Sigmoid colon (tissue), 7 donors: ENCODE measurements around the gene ATRX. TPM values are rescaled to one million over a fixed set of nuclear protein-coding genes. Genes with fewer than 3 reads are reported as not detected.

ENCODE experiments used
- DNase-seq: peaks from one replicate; pipeline ENCODE4 v3.0.0-alpha.2; 2019
- H3K27ac ChIP-seq, 4 donors: fragments of 200-600 bp; sonication (generic); one replicate each; pipeline ENCODE4 v1.5.1; 2016 to 2019; ENCODE audit warnings: mild to moderate bottlenecking in 1 of 4
- H3K27me3 ChIP-seq, 3 donors: fragments of 200-600 bp; sonication (generic); one replicate each; pipeline ENCODE4 v1.5.1; 2019; ENCODE audit warnings: mild to moderate bottlenecking in 1 of 3
- H3K36me3 ChIP-seq, 4 donors: fragments of 200-600 bp; sonication (generic); one replicate each; pipeline ENCODE4 v1.5.1; 2016 to 2019
- H3K4me1 ChIP-seq, 4 donors: fragments of 200-600 bp; sonication (generic); one replicate each; pipeline ENCODE4 v1.5.1; 2017 to 2019
- H3K4me3 ChIP-seq, 4 donors: fragments of 200-600 bp; sonication (generic); one replicate each; pipeline ENCODE4 v1.5.1; 2017 to 2019; ENCODE audit warnings: mild to moderate bottlenecking in 2 of 4, moderate library complexity in 1 of 4
- H3K9me3 ChIP-seq, 4 donors: fragments of 200-600 bp in 3 of 4; sonication (generic) in 3 of 4; one replicate each; pipeline versions ENCODE4 v1.5.1 to v1.6.1; 2013 to 2019
- CTCF ChIP-seq, 4 experiments: fragments of 450-650 bp in 3 of 4; fragments of 200-600 bp in 1 of 4; IDR thresholded peaks; one replicate each; pipeline ENCODE4 v1.5.1; 2016 to 2019; ENCODE audit warnings: antibody characterized with exemption in 4 of 4, mild to moderate bottlenecking in 3 of 4, moderate library complexity in 2 of 4
- EP300 ChIP-seq, 4 donors: sonication (generic); formaldehyde crosslinking; IDR thresholded peaks; one replicate each; pipeline ENCODE4 v1.6.1; 2017; ENCODE audit warnings: antibody characterized with exemption in 4 of 4
- POLR2A ChIP-seq, 2 donors: fragments of 450-650 bp; IDR thresholded peaks; one replicate each; pipeline ENCODE4 v1.6.1; 2016; ENCODE audit warnings: antibody characterized with exemption in 2 of 2, mild to moderate bottlenecking in 2 of 2, moderate library complexity in 2 of 2
- POLR2AphosphoS5 ChIP-seq, 4 donors: sonication (generic); formaldehyde crosslinking; IDR thresholded peaks; one replicate each; pipeline ENCODE4 v1.6.1; 2017; ENCODE audit warnings: antibody characterized with exemption in 4 of 4
- WGBS, 2 donors: extraction: QIAGEN DNeasy Blood & Tissue Kit; methylation state at CpG; one replicate each; pipeline ENCODE4 v1.1.7; 2013; 5-methylcytosine and 5-hydroxymethylcytosine counted together
- intact Hi-C: fragments of 100-400 bp; cut with DNase I; formaldehyde crosslinking; loops from one replicate; pipeline ENCODE4 v1.15.1; 2023
- polyA plus RNA-seq, 3 donors: library from polyadenylated mRNA; stranded (reverse); fragments of 200-250 nt; gene quantifications; one replicate each; pipeline ENCODE4 v1.2.3, GENCODE V29; 2013
- total RNA-seq, 4 donors: library from RNA; depleted of rRNA; stranded (reverse); fragments of >200 nt; gene quantifications; one replicate each; pipeline ENCODE4 v1.1.0, GENCODE V29; 2016
- donor health status: healthy with polysubstance abuse.
- donor health status: Bipolar disorder and iron deficiency.
- donor health status: healthy.

The ATRX gene
- total and polyA plus RNA-seq, 7 donors: 4.6 to 142 (median 102) TPM

GRCh38 chrX:77528034-77528433 is 258.0 kb downstream of the ATRX start:
- Histone ChIP-seq H3K36me3 (no peaks in the 10 kb centered on the region), H3K27me3 (no peaks in the 10 kb centered on the region), H3K4me1 (peaks cover 0 to 14% (median 0%) of the 10 kb centered on the region in 4 donors), H3K9me3 (no peaks in the 10 kb centered on the region), H3K27ac (peak overlapping the region in 1 of 4 donors; percentile 42), H3K4me3 (no peak overlapping the region)
- TF ChIP-seq EP300 (IDR thresholded peaks at IDR 0.05): no peak
- TF ChIP-seq CTCF (IDR thresholded peaks at IDR 0.05): no peak
- TF ChIP-seq POLR2AphosphoS5 (IDR thresholded peaks at IDR 0.05): no peak
- TF ChIP-seq POLR2A (IDR thresholded peaks at IDR 0.05): no peak
- DNase-seq: no peak
- intact Hi-C loops: no loop called here
- WGBS, 2 donors: 85 to 89% methylated on average over 7 of the region's 7 CpGs

GRCh38 chrX:77527233-77528001 is 258.6 kb downstream of the ATRX start:
- H3K9me3 ChIP-seq: no peaks in the 10 kb centered on the region
- DNase-seq: peak; percentile 71
- no peak overlapping the region for H3K4me3 ChIP-seq
- WGBS, 2 donors: 77 to 86% methylated on average over 18 of the region's 18 CpGs
- H3K4me1 ChIP-seq: peaks cover 0 to 14% (median 0%) of the 10 kb centered on the region in 4 donors
- intact Hi-C loops: no loop called here
- H3K27ac ChIP-seq: peak overlapping the region in 1 of 4 donors; percentile 42
- H3K27me3 ChIP-seq: no peaks in the 10 kb centered on the region
- no peaks in the 10 kb centered on the region for H3K36me3 ChIP-seq
- TF ChIP-seq CTCF (IDR thresholded peaks at IDR 0.05) (no peak), EP300 (IDR thresholded peaks at IDR 0.05) (no peak), POLR2A (IDR thresholded peaks at IDR 0.05) (no peak)

GRCh38 chrX:77519765-77520164 is 266.3 kb downstream of the ATRX start:
- Histone ChIP-seq H3K27ac (no peak overlapping the region), H3K36me3 (peaks cover 0 to 19% (median 0%) of the 10 kb centered on the region in 4 donors), H3K4me3 (no peak overlapping the region), H3K27me3 (no peaks in the 10 kb centered on the region), H3K4me1 (no peaks in the 10 kb centered on the region), H3K9me3 (no peaks in the 10 kb centered on the region)
- intact Hi-C loops: no loop called here
- DNase-seq: no peak
- WGBS, 2 donors: 92 to 98% methylated on average over 1 of the region's 1 CpG
- TF ChIP-seq POLR2AphosphoS5 (IDR thresholded peaks at IDR 0.05) (no peak), EP300 (IDR thresholded peaks at IDR 0.05) (no peak), CTCF (IDR thresholded peaks at IDR 0.05) (no peak), POLR2A (IDR thresholded peaks at IDR 0.05) (no peak)

GRCh38 chrX:77514177-77514576 is 271.8 kb downstream of the ATRX start:
- H3K4me1 ChIP-seq: no peaks in the 10 kb centered on the region
- TF ChIP-seq EP300 (IDR thresholded peaks at IDR 0.05): no peak
- no peak for TF ChIP-seq POLR2A (IDR thresholded peaks at IDR 0.05)
- no peak for TF ChIP-seq POLR2AphosphoS5 (IDR thresholded peaks at IDR 0.05)
- no peak for TF ChIP-seq CTCF (IDR thresholded peaks at IDR 0.05)

More at GRCh38 chrX:77514177-77514576, 271.8 kb downstream of the ATRX start:
- peaks cover 0 to 24% (median 0%) of the 10 kb centered on the region in 4 donors for H3K36me3 ChIP-seq
- intact Hi-C loops: no loop called here
- no peaks in the 10 kb centered on the region for H3K27me3 ChIP-seq
- no peak overlapping the region for H3K4me3 ChIP-seq
- DNase-seq: no peak
- H3K9me3 ChIP-seq: peaks cover 0 to 5% (median 0%) of the 10 kb centered on the region in 4 donors
- 97 to 98% methylated on average over 1 of the region's 1 CpG for WGBS, 2 donors
- no peak overlapping the region for H3K27ac ChIP-seq
